Liver (tissue), 9 donors: ENCODE measurements around the gene GPR183. TPM values are rescaled to one million over a fixed set of nuclear protein-coding genes. Genes with fewer than 3 reads are reported as not detected.

Experiments
- DNase-seq: peaks from one replicate; pipeline ENCODE4 v3.0.0-alpha.2; 2017; ENCODE audit warnings: low spot score
- H3K27ac ChIP-seq, 2 donors: one replicate each; pipeline ENCODE4 v1.7.0; 2013; ENCODE audit warnings: inconsistent platforms in 2 of 2, low read length in 2 of 2, control low read depth in 1 of 2, low read depth in 1 of 2, mild to moderate bottlenecking in 1 of 2
- H3K27me3 ChIP-seq, 4 donors: one replicate each; pipeline versions ENCODE4 v1.6.1 to v1.7.0; 2013; ENCODE audit warnings: low read length in 3 of 4, inconsistent platforms in 1 of 4, mild to moderate bottlenecking in 1 of 4, moderate library complexity in 1 of 4; ENCODE audit not compliant: control insufficient read depth in 4 of 4, insufficient read depth in 4 of 4
- H3K36me3 ChIP-seq, 4 donors: one replicate each; pipeline versions ENCODE4 v1.6.1 to v1.7.0; 2013; ENCODE audit warnings: low read length in 3 of 4, mild to moderate bottlenecking in 3 of 4, low read depth in 1 of 4, moderate library complexity in 1 of 4; ENCODE audit not compliant: control insufficient read depth in 4 of 4, insufficient read depth in 3 of 4
- H3K4me1 ChIP-seq, 4 donors: one replicate each; pipeline versions ENCODE4 v1.6.1 to v1.7.0; 2013; ENCODE audit warnings: low read length in 3 of 4, mild to moderate bottlenecking in 3 of 4, moderate library complexity in 1 of 4; ENCODE audit not compliant: control insufficient read depth in 4 of 4, insufficient read depth in 4 of 4
- H3K4me3 ChIP-seq, 3 donors: one replicate each; pipeline versions ENCODE4 v1.6.1 to v1.7.0; 2013; ENCODE audit warnings: low read length in 3 of 3, control low read depth in 1 of 3, low read depth in 1 of 3, mild to moderate bottlenecking in 1 of 3
- H3K9ac ChIP-seq, 2 donors: one replicate each; pipeline ENCODE4 v1.7.0; 2013; ENCODE audit warnings: low read length in 2 of 2, mild to moderate bottlenecking in 2 of 2, moderate library complexity in 2 of 2, control low read depth in 1 of 2, low read depth in 1 of 2
- H3K9me3 ChIP-seq, 4 donors: one replicate each; pipeline versions ENCODE4 v1.6.1 to v1.7.0; 2013; ENCODE audit warnings: low read length in 3 of 4; ENCODE audit not compliant: control insufficient read depth in 4 of 4
- ATF3 ChIP-seq: IDR thresholded peaks from 2 replicates; pipeline ENCODE4 v1.6.1; 2016; ENCODE audit warnings: antibody characterized with exemption
- CTCF ChIP-seq: fragments of 150-350 bp; IDR thresholded peaks from 2 replicates; pipeline ENCODE4 v1.5.1; 2017; ENCODE audit warnings: improper control_type of control experiment, low read depth, low read length; ENCODE audit not compliant: missing input control
- EGR1 ChIP-seq, 2 donors: IDR thresholded peaks; 2 replicates each; pipeline ENCODE4 v1.6.1; 2016 to 2018; ENCODE audit warnings: antibody characterized with exemption in 2 of 2, low read depth in 2 of 2
- FOXA1 ChIP-seq: IDR thresholded peaks from 2 replicates; pipeline ENCODE4 v1.6.1; 2016; ENCODE audit warnings: antibody characterized with exemption
- FOXA2 ChIP-seq: IDR thresholded peaks from 2 replicates; pipeline ENCODE4 v1.6.1; 2016; ENCODE audit warnings: antibody characterized with exemption
- GABPA ChIP-seq, 2 donors: IDR thresholded peaks in 1 of 2; conservative IDR thresholded peaks in 1 of 2; 2 replicates each; pipeline ENCODE4 v1.6.1; 2016; ENCODE audit warnings: antibody characterized with exemption in 2 of 2, mild to moderate bottlenecking in 1 of 2, moderate library complexity in 1 of 2
- HNF4A ChIP-seq, 2 donors: conservative IDR thresholded peaks; 2 replicates each; pipeline ENCODE4 v1.6.1; 2016; ENCODE audit warnings: antibody characterized with exemption in 2 of 2, mild to moderate bottlenecking in 2 of 2
- HNF4G ChIP-seq: IDR thresholded peaks from 2 replicates; pipeline ENCODE4 v1.6.1; 2016; ENCODE audit warnings: antibody characterized with exemption
- JUND ChIP-seq, 2 donors: IDR thresholded peaks; 2 replicates each; pipeline ENCODE4 v1.6.1; 2016; ENCODE audit warnings: antibody characterized with exemption in 2 of 2
- NR2F2 ChIP-seq: IDR thresholded peaks from 2 replicates; pipeline ENCODE4 v1.6.1; 2016; ENCODE audit warnings: antibody characterized with exemption
- RAD21 ChIP-seq, 2 donors: IDR thresholded peaks; 2 replicates each; pipeline ENCODE4 v1.6.1; 2016; ENCODE audit warnings: antibody characterized with exemption in 2 of 2, mild to moderate bottlenecking in 2 of 2
- RXRA ChIP-seq, 2 donors: IDR thresholded peaks; 2 replicates each; pipeline ENCODE4 v1.6.1; 2017 to 2018; ENCODE audit warnings: antibody characterized with exemption in 2 of 2, mild to moderate bottlenecking in 1 of 2
- SP1 ChIP-seq: IDR thresholded peaks from 2 replicates; pipeline ENCODE4 v1.6.1; 2018; ENCODE audit warnings: antibody characterized with exemption, mild to moderate bottlenecking
- TAF1 ChIP-seq: conservative IDR thresholded peaks from 2 replicates; pipeline ENCODE4 v1.6.1; 2016; ENCODE audit warnings: antibody characterized with exemption, mild to moderate bottlenecking
- YY1 ChIP-seq: IDR thresholded peaks from 2 replicates; pipeline ENCODE4 v1.6.1; 2016; ENCODE audit warnings: antibody characterized with exemption, mild to moderate bottlenecking
- WGBS: extraction: QIAGEN DNeasy Blood & Tissue Kit; methylation state at CpG from one replicate; pipeline ENCODE4 v1.1.7; 2013; 5-methylcytosine and 5-hydroxymethylcytosine counted together
- polyA plus RNA-seq, 2 donors: library from polyadenylated mRNA; stranded (reverse) in 1 of 2; unstranded in 1 of 2; fragments of 200-250 nt in 1 of 2; fragments of >200 nt in 1 of 2; fragmentation: Nextera tagmentation in 1 of 2; extraction: Ambion mirVana in 1 of 2; gene quantifications; one replicate each; pipeline versions ENCODE4 v1.2.1 to v1.2.3, GENCODE V29; 2013 to 2015
- total RNA-seq, 2 donors: library from RNA; depleted of rRNA; stranded (reverse); fragments of >200 nt; gene quantifications; one replicate each; pipeline ENCODE4 v1.2.3, GENCODE V29; 2014
- TF ChIP-seq, protein P1 (sequence below): IDR thresholded peaks from 2 replicates; pipeline ENCODE4 v1.6.1; 2016; ENCODE audit warnings: antibody characterized with exemption
- TF ChIP-seq, protein P2 (sequence below): IDR thresholded peaks from 2 replicates; pipeline ENCODE4 v1.6.1; 2016; ENCODE audit warnings: antibody characterized with exemption
- donor health status: healthy.
- donor health status: healthy.
- donor health status: healthy.
- donor health status: healthy.
- donor health status: healthy.

The GPR183 gene
- total and polyA plus RNA-seq, 4 donors, result 0.89 to 4.3 (median 2.9) TPM

DNA sequence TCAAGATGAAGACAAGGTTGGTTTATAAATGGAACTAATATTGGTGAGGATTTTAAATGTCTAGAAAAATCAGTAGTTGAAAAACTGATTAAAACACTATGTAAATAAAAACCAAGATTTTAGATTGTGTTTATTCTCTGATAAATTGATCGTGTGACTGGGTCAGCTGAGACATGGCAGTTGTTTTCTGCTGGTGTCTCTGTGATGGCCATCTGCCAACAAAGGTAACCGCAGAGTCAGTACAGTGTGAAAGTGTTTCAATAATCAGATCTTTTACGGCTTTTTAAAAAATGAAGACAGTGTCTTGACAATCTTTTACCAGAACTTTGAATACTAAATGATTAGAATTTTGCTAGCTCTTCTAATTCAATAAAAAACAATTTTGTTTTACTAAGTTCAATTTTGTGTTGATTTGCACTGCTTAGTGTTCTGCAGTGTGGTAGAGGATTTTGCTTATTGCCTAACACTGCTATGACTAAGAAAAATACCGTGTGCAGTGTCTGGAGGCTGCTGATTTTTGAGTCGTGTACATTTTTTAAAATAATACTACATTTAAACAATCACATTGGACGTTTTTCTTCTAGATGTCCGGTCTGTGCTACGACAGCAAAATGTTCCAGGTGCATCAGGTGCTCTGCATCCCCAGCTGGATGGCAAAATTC, 32.7 kb upstream of the GPR183 start:
- H3K27me3 ChIP-seq, result no peaks in the 10 kb centered on the region
- DNase-seq, result no peak
- peaks cover 7 to 24% (median 20%) of the 10 kb centered on the region in 4 donors for H3K36me3 ChIP-seq
- no peak overlapping the region for H3K9ac ChIP-seq
- no peak overlapping the region for H3K27ac ChIP-seq
- H3K9me3 ChIP-seq, result no peaks in the 10 kb centered on the region
- WGBS, result 54% methylated on average over 8 of the region's 8 CpGs
- TF ChIP-seq EGR1 (IDR thresholded peaks at IDR 0.05; ENCODE audit: low read depth in 2 of 2), result no peak
- TF ChIP-seq HNF4A (conservative IDR thresholded peaks at IDR 0.05), result peak in 1 of 2 donors; percentile 12
- H3K4me1 ChIP-seq, result peaks cover 0 to 7% (median 1%) of the 10 kb centered on the region in 4 donors
- H3K4me3 ChIP-seq, result no peak overlapping the region

DNA sequence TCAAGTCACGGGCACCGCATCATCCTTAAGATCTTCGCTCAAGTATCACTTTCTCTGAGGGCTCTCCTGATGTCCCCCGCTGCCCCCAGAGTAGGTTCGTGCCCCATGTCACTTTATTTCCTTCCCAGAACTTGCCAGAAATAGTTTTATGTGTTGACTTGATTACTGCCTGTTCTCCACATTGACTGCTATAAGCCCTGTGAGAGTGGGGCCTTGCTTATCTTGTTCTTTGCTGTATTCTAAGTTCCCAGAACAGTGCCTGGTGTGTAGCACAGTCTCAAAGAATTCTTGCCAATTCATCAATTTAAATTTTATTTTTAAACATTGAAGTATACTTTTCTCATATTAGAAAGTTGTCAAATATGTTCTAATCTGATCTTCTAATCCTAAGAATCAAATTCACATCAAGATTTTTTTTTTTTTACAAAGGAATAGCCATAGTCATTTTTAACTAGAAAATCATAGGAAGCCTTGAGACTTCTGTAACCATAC, 32.1 kb upstream of the GPR183 start:
- H3K27ac ChIP-seq, result no peak overlapping the region
- no peak overlapping the region for H3K9ac ChIP-seq
- no peaks in the 10 kb centered on the region for H3K9me3 ChIP-seq
- H3K4me3 ChIP-seq, result no peak overlapping the region
- H3K4me1 ChIP-seq, result peaks cover 0 to 7% (median 1%) of the 10 kb centered on the region in 4 donors
- no peaks in the 10 kb centered on the region for H3K27me3 ChIP-seq
- DNase-seq, result no peak
- TF ChIP-seq HNF4G (no peak), SP1 (no peak), EGR1 (IDR thresholded peaks at IDR 0.05; ENCODE audit: low read depth in 2 of 2) (no peak), CTCF (no peak), FOXA1 (no peak), HNF4A (conservative IDR thresholded peaks at IDR 0.05) (no peak), TAF1 (no peak), RXRA (IDR thresholded peaks at IDR 0.05) (no peak), GABPA (IDR thresholded peaks at IDR 0.05 in 1 of 2, conservative IDR thresholded peaks at IDR 0.05 in 1 of 2) (no peak)
- TF ChIP-seq, protein P1, sequence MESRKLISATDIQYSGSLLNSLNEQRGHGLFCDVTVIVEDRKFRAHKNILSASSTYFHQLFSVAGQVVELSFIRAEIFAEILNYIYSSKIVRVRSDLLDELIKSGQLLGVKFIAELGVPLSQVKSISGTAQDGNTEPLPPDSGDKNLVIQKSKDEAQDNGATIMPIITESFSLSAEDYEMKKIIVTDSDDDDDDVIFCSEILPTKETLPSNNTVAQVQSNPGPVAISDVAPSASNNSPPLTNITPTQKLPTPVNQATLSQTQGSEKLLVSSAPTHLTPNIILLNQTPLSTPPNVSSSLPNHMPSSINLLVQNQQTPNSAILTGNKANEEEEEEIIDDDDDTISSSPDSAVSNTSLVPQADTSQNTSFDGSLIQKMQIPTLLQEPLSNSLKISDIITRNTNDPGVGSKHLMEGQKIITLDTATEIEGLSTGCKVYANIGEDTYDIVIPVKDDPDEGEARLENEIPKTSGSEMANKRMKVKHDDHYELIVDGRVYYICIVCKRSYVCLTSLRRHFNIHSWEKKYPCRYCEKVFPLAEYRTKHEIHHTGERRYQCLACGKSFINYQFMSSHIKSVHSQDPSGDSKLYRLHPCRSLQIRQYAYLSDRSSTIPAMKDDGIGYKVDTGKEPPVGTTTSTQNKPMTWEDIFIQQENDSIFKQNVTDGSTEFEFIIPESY, result no peak
- peaks cover 7 to 21% (median 19%) of the 10 kb centered on the region in 4 donors for H3K36me3 ChIP-seq
- WGBS, result 92% methylated on average over 5 of the region's 5 CpGs

- H3K9me3 ChIP-seq, result no peaks in the 10 kb centered on the region
- WGBS, result 89% methylated on average over 4 of the region's 4 CpGs
- peaks cover 0 to 5% (median 1%) of the 10 kb centered on the region in 4 donors for H3K36me3 ChIP-seq
- DNase-seq, result no peak
- H3K27ac ChIP-seq, result no peak overlapping the region
- H3K9ac ChIP-seq, result no peak overlapping the region
- peaks cover 0 to 7% (median 1%) of the 10 kb centered on the region in 4 donors for H3K4me1 ChIP-seq
- no peak overlapping the region for H3K4me3 ChIP-seq
- H3K27me3 ChIP-seq, result no peaks in the 10 kb centered on the region
- no peak for TF ChIP-seq RXRA (IDR thresholded peaks at IDR 0.05)
- TF ChIP-seq HNF4A (conservative IDR thresholded peaks at IDR 0.05), result no peak
- TF ChIP-seq NR2F2, result no peak
- TF ChIP-seq JUND (IDR thresholded peaks at IDR 0.05), result no peak
- TF ChIP-seq CTCF, result no peak
- TF ChIP-seq, protein P2, sequence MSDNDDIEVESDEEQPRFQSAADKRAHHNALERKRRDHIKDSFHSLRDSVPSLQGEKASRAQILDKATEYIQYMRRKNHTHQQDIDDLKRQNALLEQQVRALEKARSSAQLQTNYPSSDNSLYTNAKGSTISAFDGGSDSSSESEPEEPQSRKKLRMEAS, result no peak
- TF ChIP-seq TAF1, result no peak
- no peak for TF ChIP-seq FOXA1
- no peak for TF ChIP-seq RAD21 (IDR thresholded peaks at IDR 0.05)
- TF ChIP-seq, protein P1, result no peak
- no peak for TF ChIP-seq HNF4G
- TF ChIP-seq FOXA2, result no peak
- TF ChIP-seq ATF3, result no peak
- no peak for TF ChIP-seq GABPA (IDR thresholded peaks at IDR 0.05 in 1 of 2, conservative IDR thresholded peaks at IDR 0.05 in 1 of 2)
- no peak for TF ChIP-seq SP1
- TF ChIP-seq EGR1 (IDR thresholded peaks at IDR 0.05; ENCODE audit: low read depth in 2 of 2), result no peak
- TF ChIP-seq YY1, result no peak
Measured at GRCh38 chr13:99335603-99336002, 28.4 kb upstream of the GPR183 start.
